BJ (cell line): ENCODE results near the gene PARP8. TPM values are rescaled to one million over a fixed set of nuclear protein-coding genes. Genes with fewer than 3 reads are reported as not detected.
"Not testable (repeated sequence)": the region's sequence is repeated elsewhere in the genome, so short reads cannot be mapped to it uniquely, and the experiment has no call there.

ENCODE experiments used
- CTCF ChIA-PET: fragments of 350-600 bp; formaldehyde crosslinking; extraction: SDS; loops from one replicate; lab custom pipeline; 2021; ENCODE audit warnings: antibody characterized with exemption, inconsistent platforms; lab: Yijun Ruan, JAX
- POLR2A ChIA-PET: fragments of 300-600 bp; sonication (Branson Sonifier 250); formaldehyde crosslinking; extraction: SDS; loops from one replicate; lab custom pipeline; 2021; ENCODE audit warnings: antibody characterized with exemption; lab: Charles Lee
- DNase-seq: peaks from one replicate; pipeline ENCODE4 v3.0.0-alpha.2; 2011; ENCODE audit warnings: low read depth
- H3K27me3 ChIP-seq: 2 replicates; pipeline ENCODE4 v1.6.0; 2011; ENCODE audit warnings: low read length; ENCODE audit not compliant: control insufficient read depth, insufficient read depth
- H3K36me3 ChIP-seq: 2 replicates; pipeline ENCODE4 v1.5.1; 2011; ENCODE audit warnings: low read length; ENCODE audit not compliant: control insufficient read depth, insufficient read depth
- H3K4me3 ChIP-seq: 2 replicates; pipeline ENCODE4 v1.5.1; 2011; ENCODE audit warnings: low read depth, mild to moderate bottlenecking, control low read depth, low read length
- polyA plus RNA-seq: library from polyadenylated mRNA; depleted of rRNA; stranded (reverse); fragments of >200 nt; gene quantifications from 2 replicates; pipeline ENCODE4 v1.2.3, GENCODE V29; 2011
- TF ChIP-seq, protein P1 (sequence below): IDR thresholded peaks from 2 replicates; pipeline ENCODE4 v1.5.1; 2011; ENCODE audit warnings: low read depth, mild to moderate bottlenecking, control low read depth, inconsistent platforms, low read length, moderate library complexity; ENCODE audit not compliant: insufficient read depth

Gene PARP8
- polyA plus RNA-seq, 1 experiment: 5.0 TPM

DNA sequence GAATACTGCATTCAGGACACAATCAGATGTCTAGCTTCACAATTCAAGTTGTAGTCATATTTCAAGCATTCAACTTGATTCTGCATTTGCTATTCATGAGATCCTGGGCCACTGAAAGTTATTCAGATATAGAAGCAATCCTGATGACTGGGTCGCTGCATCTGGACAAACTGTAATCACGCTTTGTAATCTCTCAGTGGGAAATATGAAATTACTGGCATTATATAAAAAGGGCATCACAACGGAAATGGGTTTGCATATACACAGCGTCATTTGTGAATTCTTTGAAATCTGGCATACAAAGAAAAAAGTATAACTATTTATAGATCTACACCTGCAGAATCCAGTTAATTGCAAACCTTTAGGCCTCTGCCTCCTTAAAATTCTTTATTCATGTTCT lies 102.2 kb downstream of the PARP8 start:
- Histone ChIP-seq H3K36me3 (no peaks in the 10 kb centered on the region), H3K27me3 (no peaks in the 10 kb centered on the region), H3K4me3 (no peak overlapping the region)
- ChIA-PET CTCF (interaction anchor here (0.6 kb wide), 1 partner anchor 35 kb away, joined by 3 read pairs; no protein-coding TSS in a partner anchor), POLR2A (no interaction called here)
- TF ChIP-seq, protein P1, sequence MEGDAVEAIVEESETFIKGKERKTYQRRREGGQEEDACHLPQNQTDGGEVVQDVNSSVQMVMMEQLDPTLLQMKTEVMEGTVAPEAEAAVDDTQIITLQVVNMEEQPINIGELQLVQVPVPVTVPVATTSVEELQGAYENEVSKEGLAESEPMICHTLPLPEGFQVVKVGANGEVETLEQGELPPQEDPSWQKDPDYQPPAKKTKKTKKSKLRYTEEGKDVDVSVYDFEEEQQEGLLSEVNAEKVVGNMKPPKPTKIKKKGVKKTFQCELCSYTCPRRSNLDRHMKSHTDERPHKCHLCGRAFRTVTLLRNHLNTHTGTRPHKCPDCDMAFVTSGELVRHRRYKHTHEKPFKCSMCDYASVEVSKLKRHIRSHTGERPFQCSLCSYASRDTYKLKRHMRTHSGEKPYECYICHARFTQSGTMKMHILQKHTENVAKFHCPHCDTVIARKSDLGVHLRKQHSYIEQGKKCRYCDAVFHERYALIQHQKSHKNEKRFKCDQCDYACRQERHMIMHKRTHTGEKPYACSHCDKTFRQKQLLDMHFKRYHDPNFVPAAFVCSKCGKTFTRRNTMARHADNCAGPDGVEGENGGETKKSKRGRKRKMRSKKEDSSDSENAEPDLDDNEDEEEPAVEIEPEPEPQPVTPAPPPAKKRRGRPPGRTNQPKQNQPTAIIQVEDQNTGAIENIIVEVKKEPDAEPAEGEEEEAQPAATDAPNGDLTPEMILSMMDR: no peak
- no peak for DNase-seq

- no peak overlapping the region for H3K4me3 ChIP-seq
- TF ChIP-seq, protein P1: no peak
- H3K27me3 ChIP-seq: no peaks in the 10 kb centered on the region
- DNase-seq: no peak
- CTCF ChIA-PET: no interaction called here
- POLR2A ChIA-PET: no interaction called here
- H3K36me3 ChIP-seq: no peaks in the 10 kb centered on the region
Observed at GRCh38 chr5:50770441-50770840, 104.0 kb downstream of the PARP8 start.

- H3K36me3 ChIP-seq, POLR2A ChIA-PET, H3K4me3 ChIP-seq, DNase-seq, H3K27me3 ChIP-seq, CTCF ChIA-PET: not testable (repeated sequence)
Observed at GRCh38 chr5:50774446-50775175, 108.2 kb downstream of the PARP8 start.

- no peak for DNase-seq
- Histone ChIP-seq H3K27me3 (no peaks in the 10 kb centered on the region), H3K36me3 (peaks cover 2% of the 10 kb centered on the region; the same call in 1 of the 2 replicates), H3K4me3 (no peak overlapping the region)
- ChIA-PET CTCF (no interaction called here), POLR2A (no interaction called here)
- TF ChIP-seq, protein P1: no peak
Observed at GRCh38 chr5:50786073-50786472, 119.6 kb downstream of the PARP8 start.

DNA sequence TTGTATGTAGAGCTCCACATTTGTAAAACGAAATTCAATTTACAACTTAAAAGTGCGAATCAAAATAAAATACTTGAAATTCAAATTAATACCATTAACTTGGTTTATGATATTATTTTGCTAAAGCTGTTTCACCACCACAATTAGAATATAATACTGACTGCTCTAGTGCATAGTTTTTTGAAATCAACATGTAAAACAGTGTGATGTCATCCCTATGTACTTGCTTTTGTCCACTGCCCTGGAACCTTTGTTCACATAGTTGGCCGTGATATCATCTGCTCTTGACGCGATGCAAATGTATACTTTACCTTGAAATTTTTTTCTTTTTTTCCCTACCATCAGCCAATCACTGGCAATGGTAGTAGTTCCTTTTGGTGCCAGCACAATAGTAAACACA lies 125.4 kb downstream of the PARP8 start:
- no peak overlapping the region for H3K4me3 ChIP-seq
- CTCF ChIA-PET: no interaction called here
- TF ChIP-seq, protein P1: no peak
- H3K27me3 ChIP-seq: no peaks in the 10 kb centered on the region
- peaks cover 2% of the 10 kb centered on the region; the same call in 1 of the 2 replicates for H3K36me3 ChIP-seq
- POLR2A ChIA-PET: no interaction called here
- no peak for DNase-seq

DNA sequence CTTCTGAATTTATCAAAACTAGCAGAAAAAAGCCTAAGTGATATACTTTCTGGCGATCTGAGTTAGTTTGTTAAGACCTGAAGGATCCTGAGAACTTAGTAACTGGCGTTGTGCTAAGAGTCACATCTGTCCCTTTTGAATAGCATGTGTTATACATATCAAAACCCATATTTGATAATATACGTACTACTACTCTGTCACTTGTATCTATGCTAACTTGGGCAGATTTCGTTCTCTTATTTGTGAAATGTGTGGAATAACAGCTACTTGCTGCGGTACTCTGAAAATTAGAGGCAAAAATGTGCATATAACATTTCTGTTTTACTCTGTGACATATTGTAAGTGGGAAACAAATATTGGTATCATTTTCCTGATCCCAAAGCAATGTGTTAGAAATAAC lies 126.4 kb downstream of the PARP8 start:
- POLR2A ChIA-PET: no interaction called here
- H3K4me3 ChIP-seq: no peak overlapping the region
- no peak for DNase-seq
- H3K27me3 ChIP-seq: no peaks in the 10 kb centered on the region
- peaks cover 2% of the 10 kb centered on the region; the same call in 1 of the 2 replicates for H3K36me3 ChIP-seq
- TF ChIP-seq, protein P1: no peak
- CTCF ChIA-PET: no interaction called here
